ENCODE measurements around the gene CRYGN. TPM values are rescaled to one million over a fixed set of nuclear protein-coding genes. Genes with fewer than 3 reads are reported as not detected.

The CRYGN gene
- polyA plus RNA-seq, 1 of the 3 experiments (the other 2 are of a cell fraction) = not detected

DNA sequence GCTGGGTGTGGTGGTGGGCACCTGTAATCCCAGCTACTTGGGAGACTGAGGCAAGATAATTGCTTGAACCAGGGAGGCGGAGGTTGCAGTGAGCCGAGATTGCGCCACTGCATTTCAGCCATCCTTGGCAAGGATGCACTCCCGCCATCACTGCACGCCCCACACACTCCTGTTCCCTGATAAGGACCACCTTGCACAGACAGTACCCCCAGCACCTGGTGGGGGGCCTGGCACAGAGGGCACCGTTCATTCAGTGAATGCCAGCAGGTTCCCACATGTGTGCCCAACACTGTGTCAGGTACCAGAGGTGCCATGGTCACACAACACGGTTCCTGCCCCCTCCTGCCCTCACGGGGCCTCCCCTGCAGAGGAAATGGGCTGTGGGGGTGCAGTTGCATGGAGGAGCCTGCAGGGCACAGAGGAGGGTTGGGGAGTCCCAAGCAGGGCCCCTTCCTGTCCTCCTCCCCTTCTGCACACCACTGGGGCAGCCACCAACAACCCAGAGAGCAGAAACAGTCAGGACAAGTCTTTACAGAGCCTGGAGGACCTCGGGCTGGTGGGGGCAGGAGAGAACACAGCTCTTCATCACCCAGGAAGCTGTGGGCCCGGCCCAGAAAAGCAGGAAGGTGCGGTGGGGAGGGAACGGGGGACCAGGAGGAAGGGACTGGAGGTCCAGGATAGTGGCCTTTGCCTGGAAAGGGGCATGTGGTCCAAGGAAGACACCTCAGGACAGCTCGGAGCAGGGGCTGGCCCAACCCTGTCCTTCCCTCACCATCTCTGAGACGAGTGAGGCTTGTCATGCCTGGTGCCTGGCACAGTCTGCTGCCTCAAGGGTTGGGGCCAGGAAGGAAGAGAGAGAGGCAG is 7.1 kb downstream of the CRYGN start:
- Histone ChIP-seq H3K79me2 (ENCODE audit: insufficient read depth) (no peaks in the 10 kb centered on the region), H3K9ac (no peak overlapping the region), H3K4me2 (no peak overlapping the region), H4K20me1 (ENCODE audit: insufficient read depth) (no peaks in the 10 kb centered on the region), H3F3A (replicated peaks; ENCODE audit: insufficient read depth) (no peaks in the 10 kb centered on the region), H3K9me2 (no peaks in the 10 kb centered on the region), H3K4me3 (ENCODE audit: low read depth in 2 of 2, low read length in 1 of 2) (no peak overlapping the region), H2AFZ (ENCODE audit: low read depth) (no peak overlapping the region), H3K4me1 (ENCODE audit: control insufficient read depth in 1 of 2, insufficient read depth in 2 of 2, low read depth in 1 of 2, low read length in 1 of 2) (peaks cover 8 to 31% of the 10 kb centered on the region in 2 experiments; a peak in 2 of 4 replicates), H3K27me3 (ENCODE audit: insufficient read depth) (no peaks in the 10 kb centered on the region), H3K36me3 (replicated peaks in 1 of 2; ENCODE audit: control insufficient read depth in 1 of 2, insufficient read depth in 2 of 2, low read length in 1 of 2) (no peaks in the 10 kb centered on the region), H3K9me3 (no peaks in the 10 kb centered on the region), H3K27ac (ENCODE audit: low read depth in 2 of 2, low read length in 1 of 2) (no peak overlapping the region)
- peak; percentile 61 for DNase-seq
- TF ChIP-seq TAF1 (IDR thresholded peaks at IDR 0.05; ENCODE audit: borderline replicate concordance, low read depth, low read length) (no peak), FOSL2 (IDR thresholded peaks at IDR 0.05; ENCODE audit: borderline replicate concordance, low read depth) (no peak)
- TF ChIP-seq, protein P1, sequence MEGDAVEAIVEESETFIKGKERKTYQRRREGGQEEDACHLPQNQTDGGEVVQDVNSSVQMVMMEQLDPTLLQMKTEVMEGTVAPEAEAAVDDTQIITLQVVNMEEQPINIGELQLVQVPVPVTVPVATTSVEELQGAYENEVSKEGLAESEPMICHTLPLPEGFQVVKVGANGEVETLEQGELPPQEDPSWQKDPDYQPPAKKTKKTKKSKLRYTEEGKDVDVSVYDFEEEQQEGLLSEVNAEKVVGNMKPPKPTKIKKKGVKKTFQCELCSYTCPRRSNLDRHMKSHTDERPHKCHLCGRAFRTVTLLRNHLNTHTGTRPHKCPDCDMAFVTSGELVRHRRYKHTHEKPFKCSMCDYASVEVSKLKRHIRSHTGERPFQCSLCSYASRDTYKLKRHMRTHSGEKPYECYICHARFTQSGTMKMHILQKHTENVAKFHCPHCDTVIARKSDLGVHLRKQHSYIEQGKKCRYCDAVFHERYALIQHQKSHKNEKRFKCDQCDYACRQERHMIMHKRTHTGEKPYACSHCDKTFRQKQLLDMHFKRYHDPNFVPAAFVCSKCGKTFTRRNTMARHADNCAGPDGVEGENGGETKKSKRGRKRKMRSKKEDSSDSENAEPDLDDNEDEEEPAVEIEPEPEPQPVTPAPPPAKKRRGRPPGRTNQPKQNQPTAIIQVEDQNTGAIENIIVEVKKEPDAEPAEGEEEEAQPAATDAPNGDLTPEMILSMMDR (IDR thresholded peaks at IDR 0.05) = peak; percentile 20; the same call in 1 of the 2 replicates
- TF ChIP-seq, protein P2, sequence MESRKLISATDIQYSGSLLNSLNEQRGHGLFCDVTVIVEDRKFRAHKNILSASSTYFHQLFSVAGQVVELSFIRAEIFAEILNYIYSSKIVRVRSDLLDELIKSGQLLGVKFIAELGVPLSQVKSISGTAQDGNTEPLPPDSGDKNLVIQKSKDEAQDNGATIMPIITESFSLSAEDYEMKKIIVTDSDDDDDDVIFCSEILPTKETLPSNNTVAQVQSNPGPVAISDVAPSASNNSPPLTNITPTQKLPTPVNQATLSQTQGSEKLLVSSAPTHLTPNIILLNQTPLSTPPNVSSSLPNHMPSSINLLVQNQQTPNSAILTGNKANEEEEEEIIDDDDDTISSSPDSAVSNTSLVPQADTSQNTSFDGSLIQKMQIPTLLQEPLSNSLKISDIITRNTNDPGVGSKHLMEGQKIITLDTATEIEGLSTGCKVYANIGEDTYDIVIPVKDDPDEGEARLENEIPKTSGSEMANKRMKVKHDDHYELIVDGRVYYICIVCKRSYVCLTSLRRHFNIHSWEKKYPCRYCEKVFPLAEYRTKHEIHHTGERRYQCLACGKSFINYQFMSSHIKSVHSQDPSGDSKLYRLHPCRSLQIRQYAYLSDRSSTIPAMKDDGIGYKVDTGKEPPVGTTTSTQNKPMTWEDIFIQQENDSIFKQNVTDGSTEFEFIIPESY (IDR thresholded peaks at IDR 0.05; ENCODE audit: borderline replicate concordance, low read depth) = no peak
- POLR2A ChIA-PET = no interaction called here
- WGBS (ENCODE audit: low lambda C conversion rate) = 79% methylated on average over 11 of the region's 14 CpGs
- CTCF ChIA-PET = interaction anchor here (0.6 to 2.2 kb wide), 5 partner anchors 8 to 378 kb away, joined by 3 to 5 read pairs (median 4); no protein-coding TSS in a partner anchor

DNA sequence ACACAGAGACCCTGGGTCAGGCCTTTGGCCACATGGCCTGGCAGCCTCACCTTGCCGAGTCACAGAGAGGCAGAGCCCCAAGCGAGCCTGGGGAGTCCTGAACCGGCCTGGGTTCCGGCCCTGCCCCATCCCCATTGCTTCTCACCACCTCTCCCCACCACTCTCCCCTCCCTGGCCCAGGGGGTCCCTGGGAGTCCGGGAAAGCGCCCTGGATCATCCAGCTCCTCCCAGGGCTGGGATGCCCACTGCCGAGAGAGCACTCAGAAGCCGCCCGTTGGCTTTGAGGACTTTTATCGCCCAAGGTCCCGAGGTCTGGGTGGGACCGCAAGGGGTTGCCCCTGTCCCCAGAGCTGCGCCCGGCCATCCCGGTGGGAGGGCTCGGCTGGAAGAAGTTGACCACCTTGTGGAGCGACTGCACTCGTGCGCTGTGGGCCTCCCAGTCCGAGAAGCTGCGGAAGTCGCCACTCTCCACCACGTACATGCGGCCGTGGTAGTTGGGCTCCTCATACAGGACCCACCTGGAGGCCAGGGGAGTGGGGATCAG is 8.1 kb downstream of the CRYGN start:
- H3K4me2 ChIP-seq = no peak overlapping the region
- H4K20me1 ChIP-seq (ENCODE audit: insufficient read depth) = no peaks in the 10 kb centered on the region
- 95% methylated on average over 21 of the region's 25 CpGs for WGBS (ENCODE audit: low lambda C conversion rate)
- H3K36me3 ChIP-seq (replicated peaks in 1 of 2; ENCODE audit: control insufficient read depth in 1 of 2, insufficient read depth in 2 of 2, low read length in 1 of 2) = no peaks in the 10 kb centered on the region
- DNase-seq = no peak
- no peak overlapping the region for H3K9ac ChIP-seq
- H2AFZ ChIP-seq (ENCODE audit: low read depth) = no peak overlapping the region
- H3K9me2 ChIP-seq = no peaks in the 10 kb centered on the region
- ChIA-PET CTCF (interaction anchor here (0.6 to 2.2 kb wide), 3 partner anchors 9 to 117 kb away, joined by 3 to 5 read pairs (median 4); no protein-coding TSS in a partner anchor), POLR2A (no interaction called here)
- H3K79me2 ChIP-seq (ENCODE audit: insufficient read depth) = no peaks in the 10 kb centered on the region
- no peaks in the 10 kb centered on the region for H3K27me3 ChIP-seq (ENCODE audit: insufficient read depth)
- peaks cover 8 to 22% of the 10 kb centered on the region in 2 experiments; a peak in 2 of 4 replicates for H3K4me1 ChIP-seq (ENCODE audit: control insufficient read depth in 1 of 2, insufficient read depth in 2 of 2, low read depth in 1 of 2, low read length in 1 of 2)
- no peaks in the 10 kb centered on the region for H3F3A ChIP-seq (replicated peaks; ENCODE audit: insufficient read depth)
- no peak overlapping the region for H3K27ac ChIP-seq (ENCODE audit: low read depth in 2 of 2, low read length in 1 of 2)
- no peaks in the 10 kb centered on the region for H3K9me3 ChIP-seq
- no peak overlapping the region for H3K4me3 ChIP-seq (ENCODE audit: low read depth in 2 of 2, low read length in 1 of 2)
- TF ChIP-seq GATA2 (CRISPR knock-in tag; IDR thresholded peaks at IDR 0.05) = no peak
- no peak for TF ChIP-seq MAX (IDR thresholded peaks at IDR 0.05; ENCODE audit: low read depth)
- no peak for TF ChIP-seq MEF2A (IDR thresholded peaks at IDR 0.05; ENCODE audit: borderline replicate concordance, low read depth)
- TF ChIP-seq, protein P3, sequence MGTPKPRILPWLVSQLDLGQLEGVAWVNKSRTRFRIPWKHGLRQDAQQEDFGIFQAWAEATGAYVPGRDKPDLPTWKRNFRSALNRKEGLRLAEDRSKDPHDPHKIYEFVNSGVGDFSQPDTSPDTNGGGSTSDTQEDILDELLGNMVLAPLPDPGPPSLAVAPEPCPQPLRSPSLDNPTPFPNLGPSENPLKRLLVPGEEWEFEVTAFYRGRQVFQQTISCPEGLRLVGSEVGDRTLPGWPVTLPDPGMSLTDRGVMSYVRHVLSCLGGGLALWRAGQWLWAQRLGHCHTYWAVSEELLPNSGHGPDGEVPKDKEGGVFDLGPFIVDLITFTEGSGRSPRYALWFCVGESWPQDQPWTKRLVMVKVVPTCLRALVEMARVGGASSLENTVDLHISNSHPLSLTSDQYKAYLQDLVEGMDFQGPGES (IDR thresholded peaks at IDR 0.05; ENCODE audit: low read depth, low read length) = no peak
- no peak for TF ChIP-seq USF2 (IDR thresholded peaks at IDR 0.05; ENCODE audit: borderline replicate concordance, low read depth, low read length)
- TF ChIP-seq, protein P2 (IDR thresholded peaks at IDR 0.05; ENCODE audit: borderline replicate concordance, low read depth) = no peak
- TF ChIP-seq TCF12 (IDR thresholded peaks at IDR 0.05) = no peak
- TF ChIP-seq MXI1 (IDR thresholded peaks at IDR 0.05; ENCODE audit: low read depth, low read length) = no peak
- TF ChIP-seq JUND (IDR thresholded peaks at IDR 0.05) = no peak
- TF ChIP-seq, protein P4, sequence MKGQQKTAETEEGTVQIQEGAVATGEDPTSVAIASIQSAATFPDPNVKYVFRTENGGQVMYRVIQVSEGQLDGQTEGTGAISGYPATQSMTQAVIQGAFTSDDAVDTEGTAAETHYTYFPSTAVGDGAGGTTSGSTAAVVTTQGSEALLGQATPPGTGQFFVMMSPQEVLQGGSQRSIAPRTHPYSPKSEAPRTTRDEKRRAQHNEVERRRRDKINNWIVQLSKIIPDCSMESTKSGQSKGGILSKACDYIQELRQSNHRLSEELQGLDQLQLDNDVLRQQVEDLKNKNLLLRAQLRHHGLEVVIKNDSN (IDR thresholded peaks at IDR 0.05; ENCODE audit: borderline replicate concordance, low read depth) = no peak

All from SK-N-SH (cell line).